Colonic mucosa (tissue), 4 donors: ENCODE data around the gene NABP2. TPM values are rescaled to one million over a fixed set of nuclear protein-coding genes. Genes with fewer than 3 reads are reported as not detected.

Experiments
- DNase-seq: peaks from one replicate; pipeline ENCODE4 v3.0.0-alpha.2; 2020
- H3K27ac ChIP-seq: fragments of 200-600 bp; one replicate; pipeline ENCODE4 v1.8.0; 2021
- H3K27me3 ChIP-seq: fragments of 200-600 bp; one replicate; pipeline ENCODE4 v1.8.0; 2021
- H3K36me3 ChIP-seq: fragments of 200-600 bp; one replicate; pipeline ENCODE4 v1.8.0; 2021
- H3K4me1 ChIP-seq: fragments of 200-600 bp; one replicate; pipeline ENCODE4 v1.8.0; 2021; ENCODE audit warnings: mild to moderate bottlenecking
- H3K4me3 ChIP-seq: fragments of 200-600 bp; one replicate; pipeline ENCODE4 v1.8.0; 2021
- H3K9ac ChIP-seq, 2 donors: one replicate each; pipeline ENCODE4 v1.7.0; 2013; ENCODE audit warnings: control low read depth in 2 of 2, low read depth in 2 of 2, low read length in 2 of 2
- H3K9me3 ChIP-seq: fragments of 200-600 bp; one replicate; pipeline ENCODE4 v1.8.0; 2021
- intact Hi-C: fragments of 100-400 bp; cut with DNase I; formaldehyde crosslinking; loops from one replicate; pipeline ENCODE4 v1.14.1; 2022
- total RNA-seq, 2 donors: library from RNA; stranded (reverse); fragmentation: NEBNext Ultra II Directional in 1 of 2; extraction: Animal tissue kit (Norgen Biotek cat#: 25700) in 1 of 2; gene quantifications; one replicate each; pipeline ENCODE4 v1.2.1, GENCODE V29; 2021
- TF ChIP-seq, protein P1 (sequence below): fragments of 200-600 bp; IDR thresholded peaks from one replicate; pipeline ENCODE4 v1.8.0; 2022; ENCODE audit warnings: antibody characterized with exemption, mild to moderate bottlenecking
- donor health status: healthy.
- donor health status: DM: no; HTN: no; CAD: no.
- donor health status: DM: no; HTN: no; CAD: no.

Gene NABP2
- total RNA-seq, 2 donors from 2014 or later = 30.3 to 68.4 TPM

DNA sequence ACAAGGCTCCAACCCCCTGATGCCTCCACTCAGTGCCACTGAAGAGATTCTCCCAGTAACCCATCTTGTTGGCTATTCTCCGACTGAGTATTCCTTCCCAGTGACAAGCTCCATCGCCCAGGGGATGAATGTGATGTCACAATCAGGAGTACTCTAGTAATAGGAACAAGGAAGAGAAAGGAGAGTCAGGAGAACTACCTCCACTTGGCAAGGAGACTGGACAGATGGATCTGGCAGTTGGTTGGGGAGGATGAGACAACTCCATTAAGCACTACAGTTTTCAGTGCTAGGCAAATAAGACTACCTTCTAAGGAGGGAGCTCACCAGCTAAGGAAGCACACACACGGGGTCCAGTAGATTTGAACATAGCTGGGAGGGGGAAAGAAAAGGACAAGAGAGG, 7.7 kb upstream of the NABP2 start:
- Histone ChIP-seq H3K27ac (no peak overlapping the region), H3K36me3 (peaks cover 12% of the 10 kb centered on the region), H3K27me3 (no peaks in the 10 kb centered on the region), H3K9ac (no peak overlapping the region), H3K9me3 (no peaks in the 10 kb centered on the region), H3K4me1 (peaks cover 6% of the 10 kb centered on the region), H3K4me3 (no peak overlapping the region)
- intact Hi-C loops = no loop called here
- TF ChIP-seq, protein P1, sequence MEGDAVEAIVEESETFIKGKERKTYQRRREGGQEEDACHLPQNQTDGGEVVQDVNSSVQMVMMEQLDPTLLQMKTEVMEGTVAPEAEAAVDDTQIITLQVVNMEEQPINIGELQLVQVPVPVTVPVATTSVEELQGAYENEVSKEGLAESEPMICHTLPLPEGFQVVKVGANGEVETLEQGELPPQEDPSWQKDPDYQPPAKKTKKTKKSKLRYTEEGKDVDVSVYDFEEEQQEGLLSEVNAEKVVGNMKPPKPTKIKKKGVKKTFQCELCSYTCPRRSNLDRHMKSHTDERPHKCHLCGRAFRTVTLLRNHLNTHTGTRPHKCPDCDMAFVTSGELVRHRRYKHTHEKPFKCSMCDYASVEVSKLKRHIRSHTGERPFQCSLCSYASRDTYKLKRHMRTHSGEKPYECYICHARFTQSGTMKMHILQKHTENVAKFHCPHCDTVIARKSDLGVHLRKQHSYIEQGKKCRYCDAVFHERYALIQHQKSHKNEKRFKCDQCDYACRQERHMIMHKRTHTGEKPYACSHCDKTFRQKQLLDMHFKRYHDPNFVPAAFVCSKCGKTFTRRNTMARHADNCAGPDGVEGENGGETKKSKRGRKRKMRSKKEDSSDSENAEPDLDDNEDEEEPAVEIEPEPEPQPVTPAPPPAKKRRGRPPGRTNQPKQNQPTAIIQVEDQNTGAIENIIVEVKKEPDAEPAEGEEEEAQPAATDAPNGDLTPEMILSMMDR = no peak
- no peak for DNase-seq

GRCh38 chr12:56219840-56220239, 4.3 kb upstream of the NABP2 start:
- H3K4me3 ChIP-seq = no peak overlapping the region
- H3K27ac ChIP-seq = no peak overlapping the region
- TF ChIP-seq, protein P1 = no peak
- H3K9ac ChIP-seq = no peak overlapping the region
- no peaks in the 10 kb centered on the region for H3K9me3 ChIP-seq
- H3K36me3 ChIP-seq = peaks cover 4% of the 10 kb centered on the region
- no peak for DNase-seq
- intact Hi-C loops = loop anchor here (5.0 kb wide), 1 partner anchor 37 kb away; the partner anchor contains the start of gene ANKRD52
- H3K4me1 ChIP-seq = peaks cover 17% of the 10 kb centered on the region
- H3K27me3 ChIP-seq = no peaks in the 10 kb centered on the region

DNA sequence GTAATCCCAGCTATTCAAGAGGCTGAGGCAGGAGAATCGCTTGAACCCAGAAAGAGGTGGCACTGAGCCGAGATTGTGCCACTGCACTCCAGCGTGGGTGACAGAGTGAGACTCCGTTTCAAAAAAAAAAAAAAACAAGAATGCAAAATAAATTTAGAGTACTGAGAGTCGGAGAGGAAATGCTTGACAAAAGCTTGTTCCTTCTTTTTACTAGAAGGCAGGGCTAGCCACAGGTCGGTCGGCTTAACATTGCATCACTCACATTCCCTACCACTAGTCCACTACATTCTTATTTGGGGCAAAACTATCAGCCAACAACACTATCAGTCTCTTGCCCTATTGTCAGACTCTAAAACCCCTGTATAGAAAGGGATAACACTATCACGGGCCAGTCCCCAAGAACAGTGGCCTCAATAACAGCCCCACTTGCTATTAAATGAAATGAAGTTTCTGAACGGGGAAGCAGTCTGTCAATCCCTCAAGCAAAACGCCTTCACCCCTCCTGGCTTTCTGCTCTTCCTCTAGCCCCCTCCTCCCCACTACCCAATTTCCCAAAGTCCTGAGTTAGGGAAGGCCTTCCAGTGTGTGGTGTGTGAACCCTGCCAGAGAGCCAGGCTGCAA, 3.4 kb upstream of the NABP2 start:
- Histone ChIP-seq H3K9ac (peak overlapping the region; percentile 90 to 93), H3K27ac (peak overlapping the region; percentile 92), H3K36me3 (no peaks in the 10 kb centered on the region), H3K9me3 (no peaks in the 10 kb centered on the region), H3K4me3 (peak overlapping the region; percentile 60), H3K4me1 (peaks cover 20% of the 10 kb centered on the region), H3K27me3 (no peaks in the 10 kb centered on the region)
- intact Hi-C loops = loop anchor here (5.0 kb wide), 1 partner anchor 37 kb away; the partner anchor contains the start of gene ANKRD52
- TF ChIP-seq, protein P1 = no peak
- no peak for DNase-seq

DNA sequence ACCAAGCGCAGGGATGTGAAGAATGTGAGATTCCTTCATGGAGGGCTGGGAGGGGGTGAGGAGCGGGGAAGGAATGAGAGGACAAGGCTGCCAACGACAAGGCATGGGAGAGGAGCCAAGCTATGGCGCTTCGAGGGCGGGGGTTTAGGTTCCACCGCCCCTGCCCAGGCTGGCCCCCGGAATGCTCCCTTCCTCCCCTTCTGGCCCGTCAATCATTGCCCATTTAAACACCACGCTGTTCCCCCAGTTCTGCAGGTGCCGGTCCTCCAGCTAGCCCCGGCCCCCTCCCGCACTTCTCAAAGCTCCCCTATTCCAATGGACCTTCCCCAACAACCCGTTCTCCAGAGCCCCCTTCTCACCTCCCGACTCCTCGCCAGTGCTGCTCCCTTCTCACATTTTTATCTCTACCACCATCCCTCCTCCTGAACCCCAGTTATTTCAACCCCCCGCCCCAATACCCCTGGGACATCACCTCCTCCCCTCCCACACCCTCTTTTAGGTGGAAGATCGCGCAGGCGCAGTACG, 2.8 kb upstream of the NABP2 start:
- Histone ChIP-seq H3K9me3 (no peaks in the 10 kb centered on the region), H3K36me3 (no peaks in the 10 kb centered on the region), H3K27me3 (no peaks in the 10 kb centered on the region), H3K4me3 (peak overlapping the region; percentile 60), H3K27ac (peak overlapping the region; percentile 92), H3K4me1 (peaks cover 20% of the 10 kb centered on the region), H3K9ac (peak overlapping the region; percentile 90 to 93)
- intact Hi-C loops = loop anchor here (5.0 kb wide), 1 partner anchor 36 kb away; the partner anchor contains the start of gene ANKRD52
- DNase-seq = peak; percentile 53
- TF ChIP-seq, protein P1 = no peak

DNA sequence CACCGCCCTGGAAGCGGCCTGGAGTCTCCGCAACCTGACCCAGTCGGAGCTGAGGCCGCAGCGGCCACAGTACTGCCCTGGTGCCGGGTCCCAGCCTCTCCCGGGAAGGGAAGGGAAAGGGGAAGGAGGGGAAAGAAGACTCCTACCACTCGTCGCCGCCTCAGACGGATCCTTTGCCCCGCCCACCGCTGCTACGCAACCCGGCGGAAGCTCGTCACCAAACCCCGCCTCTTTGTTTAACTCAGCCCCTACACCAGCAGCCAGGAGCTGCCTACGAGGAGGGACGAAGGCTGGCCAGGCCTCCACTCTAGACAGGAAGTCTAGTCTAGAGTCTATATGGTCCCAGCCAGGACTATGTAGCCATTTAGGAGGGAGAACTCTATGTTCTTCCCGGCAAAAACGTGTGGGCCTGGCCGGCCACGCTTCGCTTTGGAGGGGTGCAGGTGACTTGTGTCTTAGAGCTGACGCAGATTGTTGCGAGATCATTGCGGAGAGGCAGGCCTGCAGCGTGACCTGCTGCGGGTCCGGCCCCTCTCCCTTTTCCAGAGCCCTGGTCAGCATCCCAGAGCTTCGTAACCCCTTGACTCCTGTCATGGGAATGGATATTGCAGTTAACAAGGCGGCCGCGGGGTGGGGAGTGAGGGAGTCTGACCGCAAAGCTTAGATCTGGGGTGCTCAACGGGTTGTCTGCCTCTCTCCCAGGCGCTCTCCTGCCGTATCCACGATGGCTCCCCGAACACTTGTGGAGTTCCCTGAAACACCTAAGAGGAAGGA, 2.2 kb upstream of the NABP2 start, which contains the start of gene RNF41:
RNF41 (minus strand) TSS at position 166 of the 774 bp plus-strand sequence. CDS start 7,875 bp downstream, outside the sequence.
- Histone ChIP-seq H3K9me3 (no peaks in the 10 kb centered on the region), H3K36me3 (no peaks in the 10 kb centered on the region), H3K27ac (peak within 1 kb of the TSS; percentile 92), H3K27me3 (no peaks in the 10 kb centered on the region), H3K4me1 (peaks cover 20% of the 10 kb centered on the region), H3K9ac (peak within 1 kb of the TSS; percentile 90 to 93), H3K4me3 (peak within 1 kb of the TSS; percentile 70)
- TF ChIP-seq, protein P1 = no peak
- intact Hi-C loops = loop anchor here (5.0 kb wide), 1 partner anchor 35 kb away; the partner anchor contains the start of gene ANKRD52
- peak; percentile 99 for DNase-seq
